Pancreas (tissue), 10 donors: ENCODE results near the gene RGS3. TPM values are rescaled to one million over a fixed set of nuclear protein-coding genes. Genes with fewer than 3 reads are reported as not detected.

Experiments used
- ATAC-seq, 4 donors: fragments of 200-7000 bp; cut with Tn5 transposase; one replicate each; pipeline versions ENCODE4 v1.8.0 to v1.9.1; 2020; ENCODE audit warnings: mild to moderate bottlenecking in 4 of 4, moderate library complexity in 4 of 4
- DNase-seq, 6 donors: peaks; one replicate each; pipeline ENCODE4 v3.0.0-alpha.2; 2020
- FAIRE-seq: peaks from 2 replicates; lab custom pipeline; 2012; peaks lifted over from hg19 to GRCh38; lab: Jason Lieb, UNC
- H3K27ac ChIP-seq, 4 donors: fragments of 200-600 bp; sonication (generic); 1 replicate in 3 of 4; 2 replicates in 1 of 4; pipeline versions ENCODE4 v1.5.0 to v1.8.0; 2020
- H3K27me3 ChIP-seq, 4 donors: fragments of 200-600 bp; one replicate each; pipeline ENCODE4 v1.8.0; 2021
- H3K36me3 ChIP-seq, 3 donors: fragments of 200-600 bp; sonication (generic) in 1 of 3; one replicate each; pipeline versions ENCODE4 v1.5.0 to v1.8.0; 2020 to 2021
- H3K4me1 ChIP-seq, 3 donors: fragments of 200-600 bp; one replicate each; pipeline ENCODE4 v1.8.0; 2021
- H3K4me3 ChIP-seq, 4 donors: fragments of 200-600 bp; sonication (generic) in 2 of 4; one replicate each; pipeline versions ENCODE4 v1.5.0 to v1.8.0; 2020 to 2021
- H3K9me3 ChIP-seq, 4 donors: fragments of 200-600 bp; one replicate each; pipeline ENCODE4 v1.8.0; 2021
- WGBS, 2 donors: extraction: QIAGEN DNeasy Blood & Tissue Kit; methylation state at CpG; one replicate each; pipeline ENCODE4 v1.1.7; 2013; 5-methylcytosine and 5-hydroxymethylcytosine counted together
- intact Hi-C, 3 donors: fragments of 100-400 bp; cut with DNase I; formaldehyde crosslinking; loops; one replicate each; pipeline versions ENCODE4 v1.11.1 to v1.14.2; 2022
- polyA plus RNA-seq, 2 donors: library from polyadenylated mRNA; stranded (reverse); fragments of 200-250 nt; gene quantifications; one replicate each; pipeline ENCODE4 v1.2.3, GENCODE V29; 2013
- total RNA-seq, 6 donors: library from RNA; stranded (reverse); fragmentation: NEBNext Ultra II Directional in 4 of 6; extraction: Animal tissue kit (Norgen Biotek cat#: 25700) in 4 of 6; gene quantifications; one replicate each; pipeline versions ENCODE4 v1.2.1 to v1.2.4, GENCODE V29; 2021 to 2023
- TF ChIP-seq, protein P1 (sequence below), 4 donors: fragments of 200-600 bp; sonication (generic) in 3 of 4; IDR thresholded peaks; one replicate each; pipeline versions ENCODE4 v1.5.0 to v1.8.0; 2021; ENCODE audit warnings: antibody characterized with exemption in 4 of 4
- donor health status: healthy with polysubstance abuse.
- donor health status: DM: no; HTN: no; CAD: no; lungs with moderate emphysema.
- donor health status: DM: no; HTN: no; CAD: no.
- donor health status: control.
- donor health status: control.
- donor health status: Bipolar disorder and iron deficiency.
- donor health status: DM: yes; HTN: yes; CAD: no.
- donor health status: DM: no; HTN: no; CAD: no.
- donor health status: DM: no; HTN: no; CAD: no.
- donor health status: DM: yes; HTN: yes; CAD: no.

The RGS3 gene
- total and polyA plus RNA-seq, 8 donors, result 18.3 to 55.3 (median 32.6) TPM

DNA sequence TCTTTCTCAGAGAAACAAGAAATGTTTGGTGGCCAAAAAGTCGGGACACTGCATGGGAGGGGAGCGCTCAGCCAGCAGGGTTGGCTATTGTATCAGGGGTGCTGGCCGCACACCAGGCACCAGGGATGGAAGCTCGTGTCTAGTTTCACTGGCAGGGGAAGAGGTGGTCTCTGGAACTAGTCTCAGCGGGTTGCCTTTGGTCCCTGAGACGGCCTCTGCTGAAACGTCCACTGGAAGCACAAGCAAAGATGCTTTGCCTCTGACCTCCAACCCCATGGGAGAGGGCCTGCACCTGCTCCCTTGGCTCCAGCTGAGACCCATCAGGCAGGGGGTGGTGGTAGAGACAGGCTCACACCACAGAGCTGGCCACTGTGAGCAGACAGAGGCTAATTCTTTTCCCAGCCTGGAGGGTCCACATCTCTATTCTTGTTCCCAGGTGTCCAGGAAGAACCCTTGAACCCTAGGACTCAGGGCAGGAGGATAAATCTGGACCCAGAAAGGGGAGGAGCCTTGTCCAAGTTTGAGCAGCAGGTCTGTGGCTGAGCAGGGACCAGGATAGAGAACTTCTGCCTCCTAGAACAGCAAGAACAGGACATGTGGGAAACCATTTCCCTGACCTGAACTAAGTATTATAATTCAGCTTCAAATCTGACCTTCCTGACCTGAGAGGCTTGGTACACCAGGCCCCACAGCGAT, 102.6 kb downstream of the RGS3 start:
- FAIRE-seq (no peak), DNase-seq (peak in 2 of 6 donors; percentile 48 to 51), ATAC-seq (no peak)
- peak overlapping the region in 3 of 4 donors; percentile 84 to 94 (median 88) for H3K27ac ChIP-seq
- no peaks in the 10 kb centered on the region for H3K36me3 ChIP-seq
- intact Hi-C loops, result no loop called here
- WGBS, 2 donors, result 53 to 58% methylated on average over 8 of the region's 8 CpGs
- TF ChIP-seq, protein P1, sequence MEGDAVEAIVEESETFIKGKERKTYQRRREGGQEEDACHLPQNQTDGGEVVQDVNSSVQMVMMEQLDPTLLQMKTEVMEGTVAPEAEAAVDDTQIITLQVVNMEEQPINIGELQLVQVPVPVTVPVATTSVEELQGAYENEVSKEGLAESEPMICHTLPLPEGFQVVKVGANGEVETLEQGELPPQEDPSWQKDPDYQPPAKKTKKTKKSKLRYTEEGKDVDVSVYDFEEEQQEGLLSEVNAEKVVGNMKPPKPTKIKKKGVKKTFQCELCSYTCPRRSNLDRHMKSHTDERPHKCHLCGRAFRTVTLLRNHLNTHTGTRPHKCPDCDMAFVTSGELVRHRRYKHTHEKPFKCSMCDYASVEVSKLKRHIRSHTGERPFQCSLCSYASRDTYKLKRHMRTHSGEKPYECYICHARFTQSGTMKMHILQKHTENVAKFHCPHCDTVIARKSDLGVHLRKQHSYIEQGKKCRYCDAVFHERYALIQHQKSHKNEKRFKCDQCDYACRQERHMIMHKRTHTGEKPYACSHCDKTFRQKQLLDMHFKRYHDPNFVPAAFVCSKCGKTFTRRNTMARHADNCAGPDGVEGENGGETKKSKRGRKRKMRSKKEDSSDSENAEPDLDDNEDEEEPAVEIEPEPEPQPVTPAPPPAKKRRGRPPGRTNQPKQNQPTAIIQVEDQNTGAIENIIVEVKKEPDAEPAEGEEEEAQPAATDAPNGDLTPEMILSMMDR (IDR thresholded peaks at IDR 0.05), result no peak
- H3K27me3 ChIP-seq, result no peaks in the 10 kb centered on the region
- peak overlapping the region in 1 of 4 donors; percentile 25 for H3K4me3 ChIP-seq
- peaks cover 4 to 26% (median 8%) of the 10 kb centered on the region in 3 donors for H3K4me1 ChIP-seq
- no peaks in the 10 kb centered on the region for H3K9me3 ChIP-seq

DNA sequence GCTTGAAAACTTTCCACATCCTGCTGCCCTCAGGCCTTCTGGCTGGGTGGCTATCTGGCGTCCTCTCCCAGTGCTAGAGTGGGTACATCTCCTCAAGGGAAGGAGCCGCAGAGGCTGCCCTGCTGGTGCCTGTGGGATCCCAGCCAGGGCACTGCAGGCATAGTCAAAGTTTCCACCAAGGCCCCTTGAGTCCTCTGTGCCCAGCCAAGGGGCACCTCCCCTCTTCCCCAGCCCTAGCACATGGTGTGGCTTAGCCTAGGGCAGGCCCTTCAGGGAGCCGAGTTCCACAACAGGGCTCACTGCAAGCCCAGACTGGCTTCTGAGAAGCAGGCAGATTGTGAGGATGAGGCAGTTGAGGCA, 103.2 kb downstream of the RGS3 start:
- TF ChIP-seq, protein P1 (IDR thresholded peaks at IDR 0.05), result no peak
- peaks cover 4 to 26% (median 8%) of the 10 kb centered on the region in 3 donors for H3K4me1 ChIP-seq
- no peaks in the 10 kb centered on the region for H3K36me3 ChIP-seq
- H3K27me3 ChIP-seq, result no peaks in the 10 kb centered on the region
- no peaks in the 10 kb centered on the region for H3K9me3 ChIP-seq
- WGBS, 2 donors, result 61 to 78% methylated on average over 3 of the region's 3 CpGs
- ATAC-seq, result no peak
- H3K4me3 ChIP-seq, result peak overlapping the region in 1 of 4 donors; percentile 25
- peak overlapping the region in 2 of 4 donors; percentile 88 to 94 for H3K27ac ChIP-seq
- intact Hi-C loops, result no loop called here
- peak in 2 of 6 donors; percentile 46 for DNase-seq
- FAIRE-seq, result no peak

DNA sequence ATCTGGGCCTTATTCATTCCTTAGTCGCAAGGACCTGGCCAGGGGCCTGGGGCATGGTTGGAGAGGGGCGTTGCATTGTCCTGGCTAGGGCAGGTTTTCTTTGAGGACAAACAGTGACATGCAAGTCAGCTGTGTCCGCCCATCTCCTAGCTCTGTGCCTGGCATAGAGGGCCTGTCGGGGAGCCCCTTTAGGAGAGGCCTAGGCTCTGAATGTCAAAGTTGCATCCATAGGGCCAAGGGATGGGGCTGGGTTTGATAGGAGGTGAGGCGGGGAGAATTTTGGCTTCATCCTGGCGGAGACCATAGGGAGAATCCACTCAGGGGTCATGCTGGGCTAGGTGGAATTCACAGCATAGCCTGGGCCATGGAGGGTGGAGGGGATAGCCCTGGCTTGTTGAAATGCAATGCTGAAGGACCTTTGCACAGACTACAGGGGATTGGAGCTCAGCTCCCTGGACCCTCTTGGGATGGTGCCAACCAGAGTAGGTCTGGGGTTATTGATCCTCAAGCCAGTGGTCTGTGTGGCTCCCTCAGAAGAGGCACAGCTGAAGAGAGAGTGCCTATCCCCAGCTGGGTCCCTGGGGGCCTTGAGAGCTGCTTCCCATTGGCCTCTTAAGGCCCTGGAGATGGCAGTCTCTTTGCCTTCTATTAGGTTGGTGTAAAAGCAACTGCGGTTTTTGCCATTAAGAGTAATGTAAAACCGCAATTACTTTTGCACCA, 104.0 kb downstream of the RGS3 start:
- WGBS, 2 donors, result 95% methylated on average over 8 of the region's 8 CpGs
- Histone ChIP-seq H3K36me3 (no peaks in the 10 kb centered on the region), H3K27me3 (no peaks in the 10 kb centered on the region), H3K27ac (no peak overlapping the region), H3K4me1 (peaks cover 4 to 26% (median 8%) of the 10 kb centered on the region in 3 donors), H3K4me3 (no peak overlapping the region), H3K9me3 (no peaks in the 10 kb centered on the region)
- intact Hi-C loops, result no loop called here
- DNase-seq (peak in 1 of 6 donors; percentile 36), FAIRE-seq (no peak), ATAC-seq (no peak)
- TF ChIP-seq, protein P1 (IDR thresholded peaks at IDR 0.05), result no peak

DNA sequence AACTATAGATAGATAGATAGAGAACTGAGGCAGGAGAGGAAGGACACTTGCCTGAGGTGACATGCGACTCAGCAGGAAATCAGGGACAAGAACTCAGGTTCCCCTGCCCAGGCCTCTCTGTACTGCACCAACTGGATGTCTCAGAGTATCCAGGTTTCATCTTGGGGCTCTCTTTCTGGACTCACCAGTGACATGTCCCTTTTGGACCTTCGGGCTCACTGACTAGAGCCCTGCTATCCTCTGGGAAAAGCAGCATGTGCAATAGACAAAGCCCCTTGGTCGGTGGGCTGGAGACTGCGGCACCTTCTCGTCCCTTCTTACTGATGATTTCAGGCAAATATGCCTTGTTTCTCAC, 104.5 kb downstream of the RGS3 start:
- Histone ChIP-seq H3K27ac (no peak overlapping the region), H3K36me3 (no peaks in the 10 kb centered on the region), H3K4me1 (peaks cover 4 to 26% (median 8%) of the 10 kb centered on the region in 3 donors), H3K27me3 (no peaks in the 10 kb centered on the region), H3K9me3 (no peaks in the 10 kb centered on the region), H3K4me3 (no peak overlapping the region)
- DNase-seq (peak in 1 of 6 donors; percentile 20), ATAC-seq (no peak), FAIRE-seq (no peak)
- intact Hi-C loops, result no loop called here
- WGBS, 2 donors, result 86 to 89% methylated on average over 5 of the region's 5 CpGs
- TF ChIP-seq, protein P1 (IDR thresholded peaks at IDR 0.05), result no peak
